Adrenal gland (tissue), 12 donors: ENCODE results near the gene UTP15. TPM values are rescaled to one million over a fixed set of nuclear protein-coding genes. Genes with fewer than 3 reads are reported as not detected.

Source experiments
- DNase-seq, 7 donors: peaks; one replicate each; pipeline ENCODE4 v3.0.0-alpha.2; 2019 to 2020
- H3K27ac ChIP-seq, 5 donors: fragments of 200-600 bp; sonication (generic) in 4 of 5; 1 replicate in 3 of 5; 2 replicates in 2 of 5; pipeline versions ENCODE4 v1.5.1 to v1.8.0; 2016 to 2020; ENCODE audit warnings: mild to moderate bottlenecking in 1 of 5
- H3K27me3 ChIP-seq: fragments of 200-600 bp; 2 replicates; pipeline ENCODE4 v1.8.0; 2021
- H3K36me3 ChIP-seq, 2 donors: fragments of 200-600 bp; replicated peaks in 1 of 2; 1 replicate in 1 of 2; 2 replicates in 1 of 2; pipeline versions ENCODE4 v1.5.1 to v1.8.0; 2018 to 2022
- H3K4me1 ChIP-seq, 2 donors: fragments of 200-600 bp; replicated peaks in 1 of 2; 1 replicate in 1 of 2; 2 replicates in 1 of 2; pipeline versions ENCODE4 v1.5.1 to v1.8.0; 2018 to 2021
- H3K4me3 ChIP-seq, 4 donors: fragments of 200-600 bp; sonication (generic) in 3 of 4; one replicate each; pipeline ENCODE4 v1.5.1; 2016 to 2018
- H3K9me3 ChIP-seq, 3 donors: fragments of 200-600 bp; sonication (generic) in 1 of 3; replicated peaks in 1 of 3; 1 replicate in 2 of 3; 2 replicates in 1 of 3; pipeline versions ENCODE4 v1.5.1 to v1.8.0; 2016 to 2021
- CTCF ChIP-seq, 6 experiments: fragments of 450-650 bp in 4 of 6; fragments of 200-600 bp in 2 of 6; sonication (generic) in 1 of 6; IDR thresholded peaks; 1 replicate in 5 of 6; 2 replicates in 1 of 6; pipeline versions ENCODE4 v1.5.1 to v1.8.0; 2016 to 2021; ENCODE audit warnings: antibody characterized with exemption in 6 of 6, mild to moderate bottlenecking in 2 of 6, moderate library complexity in 1 of 6
- POLR2A ChIP-seq, 2 donors: fragments of 450-650 bp; IDR thresholded peaks; one replicate each; pipeline ENCODE4 v1.6.1; 2017; ENCODE audit warnings: antibody characterized with exemption in 2 of 2, mild to moderate bottlenecking in 2 of 2, moderate library complexity in 1 of 2
- WGBS, 4 donors: extraction: QIAGEN DNeasy Blood & Tissue Kit in 2 of 4; methylation state at CpG; one replicate each; pipeline versions ENCODE4 v1.1.5 to v1.1.7; 2013 to 2017; 5-methylcytosine and 5-hydroxymethylcytosine counted together
- intact Hi-C, 2 donors: fragments of 100-400 bp; cut with DNase I; formaldehyde crosslinking; loops; one replicate each; pipeline versions ENCODE4 v1.14.1 to v1.15.0; 2022 to 2023
- polyA plus RNA-seq, 3 donors: library from polyadenylated mRNA; stranded (reverse); fragments of 200-250 nt in 2 of 3; fragments of 350-450 nt in 1 of 3; fragmentation: Illumina TruSeq in 1 of 3; extraction: RNeasy Lipid Tissue Mini Kit (QIAGEN cat#74804) in 1 of 3; gene quantifications; one replicate each; pipeline ENCODE4 v1.2.3, GENCODE V29; 2013 to 2014
- total RNA-seq, 9 donors: library from RNA; depleted of rRNA in 4 of 9; stranded (reverse); fragments of >200 nt in 4 of 9; fragments of 120-200 nt in 1 of 9; fragmentation: NEBNext Ultra II Directional in 1 of 9; extraction: Animal tissue kit (Norgen Biotek cat#: 25700) in 1 of 9; gene quantifications; one replicate each; pipeline versions ENCODE4 v1.1.0 to v1.2.4, GENCODE V29; 2013 to 2023
- donor health status: healthy with polysubstance abuse.
- donor health status: Bipolar disorder and iron deficiency.
- donor health status: DM: yes; HTN: yes; CAD: no.
- donor health status: DM: no; HTN: no; CAD: no.
- donor health status: DM: no; HTN: no; CAD: no.
- donor health status: DM: yes; HTN: yes; CAD: no.

Gene UTP15
- total and polyA plus RNA-seq, 12 donors, result 4.2 to 30.2 (median 16.5) TPM

GRCh38 chr5:73615947-73616346 lies 50.4 kb downstream of the UTP15 start:
- no peaks in the 10 kb centered on the region for H3K9me3 ChIP-seq
- intact Hi-C loops, result no loop called here
- no peak overlapping the region for H3K4me3 ChIP-seq
- peaks cover 0 to 7% of the 10 kb centered on the region in 2 donors for H3K4me1 ChIP-seq
- H3K36me3 ChIP-seq, result no peaks in the 10 kb centered on the region
- no peak overlapping the region for H3K27ac ChIP-seq
- TF ChIP-seq POLR2A (IDR thresholded peaks at IDR 0.05) (no peak), CTCF (IDR thresholded peaks at IDR 0.05) (no peak)
- no peak for DNase-seq
- no peaks in the 10 kb centered on the region for H3K27me3 ChIP-seq
- 77 to 97% (median 95%) methylated on average over 4 of the region's 4 CpGs for WGBS, 4 donors

- intact Hi-C loops, result no loop called here
- Histone ChIP-seq H3K4me3 (peak overlapping the region in 1 of 4 donors; percentile 43), H3K4me1 (peaks cover 0 to 7% of the 10 kb centered on the region in 2 donors), H3K27me3 (no peaks in the 10 kb centered on the region), H3K36me3 (no peaks in the 10 kb centered on the region), H3K9me3 (no peaks in the 10 kb centered on the region), H3K27ac (peak overlapping the region in 3 of 5 donors; percentile 13 to 77 (median 72))
- peak in 6 of 7 donors; percentile 53 to 73 (median 60) for DNase-seq
- WGBS, 4 donors, result 38 to 49% (median 44%) methylated on average over 9 of the region's 9 CpGs
- TF ChIP-seq CTCF (IDR thresholded peaks at IDR 0.05) (no peak), POLR2A (IDR thresholded peaks at IDR 0.05) (peak in 1 of 2 donors; percentile 45)
These were observed 52.2 kb downstream of the UTP15 start for GRCh38 chr5:73617510-73618279.

GRCh38 chr5:73619606-73620333 lies 54.2 kb downstream of the UTP15 start:
- H3K27me3 ChIP-seq, result no peaks in the 10 kb centered on the region
- H3K27ac ChIP-seq, result no peak overlapping the region
- H3K4me3 ChIP-seq, result no peak overlapping the region
- 79 to 85% (median 80%) methylated on average over 4 of the region's 4 CpGs for WGBS, 4 donors
- no peaks in the 10 kb centered on the region for H3K9me3 ChIP-seq
- intact Hi-C loops, result no loop called here
- no peaks in the 10 kb centered on the region for H3K36me3 ChIP-seq
- peaks cover 8 to 21% of the 10 kb centered on the region in 2 donors for H3K4me1 ChIP-seq
- DNase-seq, result no peak
- no peak for TF ChIP-seq POLR2A (IDR thresholded peaks at IDR 0.05)
- no peak for TF ChIP-seq CTCF (IDR thresholded peaks at IDR 0.05)

GRCh38 chr5:73620334-73620687 lies 54.8 kb downstream of the UTP15 start:
- no peaks in the 10 kb centered on the region for H3K27me3 ChIP-seq
- TF ChIP-seq CTCF (IDR thresholded peaks at IDR 0.05) (no peak), POLR2A (IDR thresholded peaks at IDR 0.05) (no peak)
- no peak overlapping the region for H3K27ac ChIP-seq
- peaks cover 13 to 26% of the 10 kb centered on the region in 2 donors for H3K4me1 ChIP-seq
- H3K36me3 ChIP-seq, result no peaks in the 10 kb centered on the region
- intact Hi-C loops, result no loop called here
- no peak overlapping the region for H3K4me3 ChIP-seq
- DNase-seq, result no peak
- 86 to 90% (median 87%) methylated on average over 1 of the region's 1 CpG for WGBS, 4 donors
- H3K9me3 ChIP-seq, result no peaks in the 10 kb centered on the region
